Activated T-cell treated with anti-CD3 and anti-CD28 coated beads, Interleukin-2, amount 50 U/mL, for 4 hours (primary cell): ENCODE results near the gene SMIM22. TPM values are rescaled to one million over a fixed set of nuclear protein-coding genes. Genes with fewer than 3 reads are reported as not detected.
A peak's percentile ranks its signal among the peaks of the same experiment; 100 is the strongest.

ENCODE experiments used
- ATAC-seq, 2 donors: fragments of 200-7000 bp; cut with Tn5 transposase; one replicate each; pipeline ENCODE4 v1.10.0; 2021
- DNase-seq: peaks from one replicate; pipeline ENCODE4 v3.0.0-alpha.2; 2020
- H3K27me3 Mint-ChIP-seq: one replicate; pipeline ENCODE4 v1.8.0; 2021; ENCODE audit warnings: low read depth, mixed read lengths
- H3K36me3 Mint-ChIP-seq: one replicate; pipeline ENCODE4 v1.8.0; 2022; ENCODE audit warnings: mixed read lengths; ENCODE audit not compliant: insufficient read depth
- H3K4me1 Mint-ChIP-seq: one replicate; pipeline ENCODE4 v1.8.0; 2021; ENCODE audit warnings: low read depth, mixed read lengths
- H3K4me3 Mint-ChIP-seq: one replicate; pipeline ENCODE4 v1.8.0; 2021; ENCODE audit warnings: mild to moderate bottlenecking, moderate library complexity, mixed read lengths
- H3K9me3 Mint-ChIP-seq: one replicate; pipeline ENCODE4 v1.8.0; 2021; ENCODE audit warnings: mixed read lengths
- total RNA-seq, 3 donors: library from RNA; stranded (reverse); gene quantifications; one replicate each; pipeline ENCODE4 v1.2.1, GENCODE V29; 2021

SMIM22 gene
- total RNA-seq, 3 donors from 2014 or later = not detected

DNA sequence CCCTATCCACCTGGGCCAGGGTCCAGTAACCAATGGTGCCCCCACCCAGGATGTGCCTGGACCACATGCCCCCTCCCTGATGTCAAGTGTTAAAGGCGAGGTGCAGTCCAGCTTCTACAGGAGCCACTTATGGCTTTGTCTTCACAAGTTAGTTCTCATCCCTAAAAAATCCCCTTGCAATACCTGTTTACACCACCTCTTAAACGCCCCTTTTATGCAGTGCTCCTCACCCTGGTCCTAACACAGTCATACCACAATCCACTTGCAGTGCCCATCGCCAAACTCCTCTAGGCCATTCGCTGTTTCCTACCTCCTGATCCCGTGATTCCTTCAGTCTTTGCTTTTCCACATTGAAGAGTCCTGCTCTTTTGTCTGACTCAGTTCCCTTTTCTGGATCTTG is 44.8 kb downstream of the SMIM22 start:
- no peak for DNase-seq
- Mint-ChIP-seq H3K4me3 (no peak overlapping the region), H3K4me1 (peaks cover 6% of the 10 kb centered on the region), H3K27me3 (no peaks in the 10 kb centered on the region), H3K36me3 (peaks cover 35% of the 10 kb centered on the region), H3K9me3 (no peaks in the 10 kb centered on the region)
- peak in 1 of 2 donors; percentile 46 for ATAC-seq

DNA sequence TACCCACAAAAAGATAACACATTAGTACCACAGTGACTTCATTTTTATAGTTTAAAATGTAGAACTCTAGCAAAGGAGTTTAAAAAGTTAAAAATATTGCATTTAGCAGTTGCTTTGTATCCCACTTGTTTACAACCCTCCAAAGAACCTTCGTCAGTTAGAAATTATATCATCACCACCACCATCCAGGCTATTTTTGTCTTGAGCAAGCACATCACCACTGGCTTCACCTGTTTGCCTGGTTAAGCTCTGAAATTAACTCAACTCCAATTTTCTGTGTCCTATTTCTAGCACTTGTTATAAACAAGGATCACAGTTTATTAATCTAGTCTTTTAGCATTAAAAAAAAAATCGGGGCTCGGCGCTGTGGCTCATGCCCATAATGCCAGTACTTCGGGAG is 45.8 kb downstream of the SMIM22 start:
- Mint-ChIP-seq H3K4me3 (no peak overlapping the region), H3K4me1 (peaks cover 11% of the 10 kb centered on the region), H3K27me3 (no peaks in the 10 kb centered on the region), H3K9me3 (no peaks in the 10 kb centered on the region), H3K36me3 (peaks cover 37% of the 10 kb centered on the region)
- ATAC-seq (no peak), DNase-seq (no peak)

Other genes starting within 250 kb of the SMIM22 start
- gene C16orf96, start 239.0 kb upstream of the SMIM22 start, total RNA-seq = under 1 TPM in 2 of 3 donors, not detected in 1; 0.05 to 0.10 TPM
- gene UBALD1, start 180.5 kb upstream of the SMIM22 start, total RNA-seq = 10 to 100 TPM; 22.5 to 27.2 (median 23.7) TPM
- gene MGRN1, start 170.5 kb upstream of the SMIM22 start, total RNA-seq = 10 to 100 TPM; 56.5 to 60.5 (median 58.0) TPM
- 10 to 100 TPM; 53.1 to 56.8 (median 54.1) TPM for gene NUDT16L1, start 101.8 kb upstream of the SMIM22 start, total RNA-seq
- 10 to 100 TPM; 19.4 to 24.1 (median 21.8) TPM for gene ANKS3, start 61.1 kb upstream of the SMIM22 start, total RNA-seq
- gene DNAAF8, start 60.8 kb upstream of the SMIM22 start, total RNA-seq = under 1 TPM; 0.16 to 0.47 (median 0.25) TPM
- 10 to 100 TPM; 10.3 to 12.4 (median 12.2) TPM for gene ZNF500, start 28.2 kb upstream of the SMIM22 start, total RNA-seq
- gene SEPTIN12, start 7.0 kb upstream of the SMIM22 start, total RNA-seq = not detected
- 1 to 10 TPM; 4.1 to 6.3 (median 6.2) TPM for gene ROGDI, start 7.3 kb downstream of the SMIM22 start, total RNA-seq
- 100 to 1,000 TPM; 109 to 116 (median 114) TPM for gene GLYR1, start 51.9 kb downstream of the SMIM22 start, total RNA-seq
- gene UBN1, start 52.1 kb downstream of the SMIM22 start, total RNA-seq = 10 to 100 TPM; 38.2 to 44.6 (median 42.2) TPM
- gene PPL, start 141.8 kb downstream of the SMIM22 start, total RNA-seq = under 1 TPM; 0.08 to 0.11 (median 0.08) TPM
- not detected for gene SEC14L5, start 163.0 kb downstream of the SMIM22 start, total RNA-seq
- 10 to 100 TPM; 18.6 to 23.5 (median 21.6) TPM for gene NAGPA, start 238.6 kb downstream of the SMIM22 start, total RNA-seq